Stomach (tissue), 4 donors: ENCODE measurements around the gene RBMS3.

Source experiments
- EP300 ChIP-seq: sonication (generic); formaldehyde crosslinking; IDR thresholded peaks from one replicate; pipeline ENCODE4 v1.6.1; 2017; ENCODE audit warnings: antibody characterized with exemption
- POLR2A ChIP-seq, 4 donors: fragments of 450-650 bp; IDR thresholded peaks; one replicate each; pipeline ENCODE4 v1.6.1; 2016; ENCODE audit warnings: antibody characterized with exemption in 4 of 4, control low read depth in 2 of 4, mild to moderate bottlenecking in 1 of 4, moderate library complexity in 1 of 4
- POLR2AphosphoS5 ChIP-seq, 3 donors: sonication (generic); formaldehyde crosslinking; IDR thresholded peaks; one replicate each; pipeline ENCODE4 v1.6.1; 2016; ENCODE audit warnings: antibody characterized with exemption in 3 of 3
- TF ChIP-seq, protein P1 (sequence below), 7 experiments: fragments of 450-650 bp in 4 of 7; fragments of 200-600 bp in 3 of 7; sonication (generic) in 3 of 7; IDR thresholded peaks; one replicate each; pipeline ENCODE4 v1.5.1; 2016 to 2019; ENCODE audit warnings: antibody characterized with exemption in 7 of 7, control low read depth in 2 of 7, mild to moderate bottlenecking in 1 of 7

GRCh38 chr3:29628795-29629194 lies 347.9 kb downstream of the RBMS3 start:
- TF ChIP-seq POLR2A (IDR thresholded peaks at IDR 0.05) (no peak), POLR2AphosphoS5 (IDR thresholded peaks at IDR 0.05) (no peak), EP300 (no peak)
- TF ChIP-seq, protein P1, sequence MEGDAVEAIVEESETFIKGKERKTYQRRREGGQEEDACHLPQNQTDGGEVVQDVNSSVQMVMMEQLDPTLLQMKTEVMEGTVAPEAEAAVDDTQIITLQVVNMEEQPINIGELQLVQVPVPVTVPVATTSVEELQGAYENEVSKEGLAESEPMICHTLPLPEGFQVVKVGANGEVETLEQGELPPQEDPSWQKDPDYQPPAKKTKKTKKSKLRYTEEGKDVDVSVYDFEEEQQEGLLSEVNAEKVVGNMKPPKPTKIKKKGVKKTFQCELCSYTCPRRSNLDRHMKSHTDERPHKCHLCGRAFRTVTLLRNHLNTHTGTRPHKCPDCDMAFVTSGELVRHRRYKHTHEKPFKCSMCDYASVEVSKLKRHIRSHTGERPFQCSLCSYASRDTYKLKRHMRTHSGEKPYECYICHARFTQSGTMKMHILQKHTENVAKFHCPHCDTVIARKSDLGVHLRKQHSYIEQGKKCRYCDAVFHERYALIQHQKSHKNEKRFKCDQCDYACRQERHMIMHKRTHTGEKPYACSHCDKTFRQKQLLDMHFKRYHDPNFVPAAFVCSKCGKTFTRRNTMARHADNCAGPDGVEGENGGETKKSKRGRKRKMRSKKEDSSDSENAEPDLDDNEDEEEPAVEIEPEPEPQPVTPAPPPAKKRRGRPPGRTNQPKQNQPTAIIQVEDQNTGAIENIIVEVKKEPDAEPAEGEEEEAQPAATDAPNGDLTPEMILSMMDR (IDR thresholded peaks at IDR 0.05) = no peak
